ENCODE measurements around the gene NFKB2.
A peak's percentile ranks its signal among the peaks of the same experiment; 100 is the strongest.

The NFKB2 gene

DNA sequence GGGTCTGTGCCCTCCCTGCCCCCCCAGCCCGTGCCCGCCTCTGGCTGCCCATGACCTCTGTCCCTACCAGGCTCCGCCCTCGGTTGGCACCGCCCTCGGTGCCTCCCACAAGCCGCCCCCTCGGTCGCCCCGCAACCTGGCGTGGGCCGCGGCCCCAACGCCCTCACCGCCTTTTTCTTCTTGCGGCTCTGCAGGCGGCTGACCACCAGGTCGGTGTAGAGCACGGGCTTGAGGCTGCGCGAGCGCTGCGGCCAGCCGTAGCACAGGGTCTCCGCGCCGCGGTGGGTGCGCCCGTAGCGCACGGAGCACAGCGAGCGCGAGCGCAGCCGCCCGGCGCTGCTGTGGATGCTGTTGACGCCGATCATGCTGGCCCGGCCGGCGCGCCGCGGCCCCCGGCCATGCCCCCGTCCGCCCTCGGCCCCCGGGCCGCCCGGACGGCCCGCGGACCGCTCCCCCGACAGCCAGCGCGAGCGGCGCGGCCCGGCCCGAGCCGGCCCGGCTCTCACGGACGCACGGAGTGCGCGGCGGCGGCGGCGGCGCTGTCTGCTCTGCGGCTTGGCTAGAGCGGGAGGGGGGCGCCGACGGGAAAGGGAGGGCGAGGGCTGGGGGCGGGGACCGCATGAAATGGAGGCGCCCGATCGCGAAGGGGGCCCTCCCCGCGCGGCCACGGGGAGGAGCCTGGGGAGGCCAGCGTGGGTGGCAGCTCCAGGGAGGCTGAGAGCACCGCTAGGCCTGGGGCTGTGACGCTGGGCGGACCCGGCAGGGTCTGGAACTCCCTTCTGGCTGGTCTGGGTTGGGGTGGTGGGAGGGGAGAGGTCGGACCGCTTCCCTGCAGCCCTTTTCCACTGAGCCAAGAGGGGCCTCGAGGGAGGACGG, 13.5 kb downstream of the NFKB2 start:
- DNase-seq (ENCODE audit: low read depth), result no peak

DNA sequence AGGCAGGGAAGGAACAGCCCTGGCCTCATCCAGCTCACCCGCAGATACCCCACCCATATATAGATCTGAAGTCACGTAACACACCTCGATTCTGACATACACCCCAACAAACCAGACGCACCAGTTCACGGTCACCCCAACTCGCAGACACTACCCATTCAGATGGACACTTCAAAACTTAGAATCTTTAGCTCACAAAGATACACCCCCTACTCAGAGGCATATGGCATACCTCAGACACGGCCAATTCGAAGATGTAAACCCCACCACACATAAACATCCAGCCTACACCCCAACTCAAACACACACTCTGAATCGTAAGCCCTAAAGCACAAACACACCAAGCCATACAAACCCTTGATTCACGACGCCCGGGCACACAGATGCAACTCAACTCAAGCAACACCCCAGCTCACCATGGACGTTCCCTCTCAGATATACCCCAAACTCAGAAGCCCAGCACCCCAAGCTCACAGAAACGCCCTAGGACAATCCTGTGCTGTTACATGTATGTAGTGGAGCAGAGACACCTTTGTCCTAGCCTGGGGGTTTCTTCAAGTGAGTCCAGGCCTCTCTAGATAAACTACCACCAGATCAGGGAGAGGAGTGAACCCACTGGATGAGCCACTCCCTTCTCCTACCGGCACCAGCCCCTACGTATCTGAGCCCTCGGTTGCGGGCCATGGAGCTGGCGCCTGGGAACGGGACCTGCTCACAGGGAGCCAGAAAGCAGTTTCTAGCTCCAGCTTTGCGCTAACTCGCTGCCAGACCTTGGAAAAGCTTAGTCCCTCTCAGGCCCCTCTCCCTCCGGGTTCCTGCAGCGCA, 14.3 kb downstream of the NFKB2 start:
- no peak for DNase-seq (ENCODE audit: low read depth)

DNA sequence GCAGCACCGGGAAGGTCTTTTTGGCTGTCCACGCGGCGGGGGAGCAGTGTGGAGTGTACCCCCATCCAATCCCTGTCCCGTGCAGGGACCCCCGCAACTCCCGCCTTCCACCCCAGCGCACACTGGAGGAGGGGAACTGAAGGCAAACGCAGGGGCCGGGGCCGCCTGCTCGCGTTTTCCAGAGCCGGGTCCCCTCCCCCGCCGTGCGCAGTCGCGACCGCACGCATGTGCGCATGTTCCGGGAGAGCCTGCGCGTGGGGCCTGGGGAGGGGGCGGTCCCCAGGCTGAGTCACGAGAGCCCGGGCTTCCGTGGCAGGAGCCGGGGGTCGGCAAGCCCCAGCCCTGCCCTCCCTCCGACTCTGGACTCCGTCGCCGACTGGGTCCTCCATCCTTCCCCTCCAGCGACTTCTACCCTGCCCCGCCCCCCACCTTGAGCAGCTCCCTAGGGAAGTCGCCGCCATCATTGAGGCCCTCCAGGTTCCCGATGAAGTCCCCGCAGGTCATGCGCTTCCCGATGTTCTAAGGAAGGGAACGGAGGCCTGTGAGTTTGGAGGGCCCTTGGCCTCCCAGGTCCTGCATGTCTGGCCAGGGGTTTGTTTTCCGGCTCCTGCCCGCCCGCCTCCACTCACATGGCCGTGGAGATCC, 15.0 kb downstream of the NFKB2 start:
- no peak for DNase-seq (ENCODE audit: low read depth)

DNA sequence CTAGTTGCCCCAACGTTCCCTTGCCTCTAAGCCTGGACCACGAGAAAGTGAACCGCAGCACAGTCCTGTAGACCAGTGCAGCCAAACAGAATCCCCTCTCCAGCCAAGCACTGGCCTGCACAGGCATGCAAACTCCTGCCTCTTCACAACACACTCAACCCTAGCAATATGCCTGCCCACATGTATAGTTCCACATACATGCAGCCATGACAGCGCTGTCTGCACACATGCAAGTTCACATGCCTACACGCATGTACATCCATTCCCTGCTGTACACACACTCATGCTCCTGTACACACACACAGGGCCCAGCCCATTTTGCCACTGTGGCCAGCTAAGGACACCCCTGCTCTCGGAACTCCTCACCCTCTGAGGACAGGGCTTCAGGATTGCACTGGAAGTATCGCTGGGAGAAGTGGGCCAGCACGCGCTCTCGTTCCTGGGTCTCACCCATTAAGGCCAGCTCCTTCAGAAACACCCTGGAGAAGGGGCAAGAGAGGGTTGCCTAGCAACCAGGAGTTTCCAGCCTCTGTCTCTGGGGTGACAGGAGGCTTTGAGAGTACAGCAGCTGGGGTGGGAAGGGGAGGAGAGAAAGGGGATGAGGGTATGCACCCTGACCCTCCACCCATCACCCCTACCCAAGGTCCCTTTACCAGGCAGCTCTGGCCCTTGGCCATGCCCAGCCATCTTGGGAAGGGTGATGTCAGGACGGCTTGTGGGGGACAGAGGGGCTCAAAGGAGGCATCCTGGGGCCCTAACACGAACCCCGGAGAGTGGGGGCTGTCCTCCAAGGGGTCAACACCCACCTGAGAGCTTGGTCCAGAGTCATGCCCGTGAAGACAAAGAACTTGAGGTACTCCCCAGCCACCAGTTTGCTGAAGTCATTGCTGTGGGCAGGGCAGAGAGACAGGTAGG, 16.1 kb downstream of the NFKB2 start:
- no peak for DNase-seq (ENCODE audit: low read depth)

DNA sequence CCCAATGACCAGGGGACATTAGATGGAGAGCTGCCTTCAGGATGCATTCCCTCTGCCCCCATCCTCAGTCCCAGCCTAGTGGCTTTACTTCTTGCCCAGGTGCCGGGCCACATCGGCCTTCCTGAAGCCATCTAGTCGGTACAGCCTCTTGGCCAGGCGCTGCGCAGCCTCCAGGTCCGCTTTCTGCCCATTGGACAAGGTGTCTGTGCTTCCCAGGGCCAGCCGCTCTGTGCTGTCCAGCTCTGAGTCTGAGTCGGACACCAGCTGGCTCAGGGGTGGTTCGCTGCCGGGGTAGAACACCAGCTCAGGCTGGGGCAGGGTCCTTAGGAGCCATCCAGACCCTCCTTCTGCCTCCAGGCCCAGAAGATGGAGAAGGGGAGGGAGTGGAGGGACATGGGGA, 16.8 kb downstream of the NFKB2 start:
- DNase-seq (ENCODE audit: low read depth), result no peak

DNA sequence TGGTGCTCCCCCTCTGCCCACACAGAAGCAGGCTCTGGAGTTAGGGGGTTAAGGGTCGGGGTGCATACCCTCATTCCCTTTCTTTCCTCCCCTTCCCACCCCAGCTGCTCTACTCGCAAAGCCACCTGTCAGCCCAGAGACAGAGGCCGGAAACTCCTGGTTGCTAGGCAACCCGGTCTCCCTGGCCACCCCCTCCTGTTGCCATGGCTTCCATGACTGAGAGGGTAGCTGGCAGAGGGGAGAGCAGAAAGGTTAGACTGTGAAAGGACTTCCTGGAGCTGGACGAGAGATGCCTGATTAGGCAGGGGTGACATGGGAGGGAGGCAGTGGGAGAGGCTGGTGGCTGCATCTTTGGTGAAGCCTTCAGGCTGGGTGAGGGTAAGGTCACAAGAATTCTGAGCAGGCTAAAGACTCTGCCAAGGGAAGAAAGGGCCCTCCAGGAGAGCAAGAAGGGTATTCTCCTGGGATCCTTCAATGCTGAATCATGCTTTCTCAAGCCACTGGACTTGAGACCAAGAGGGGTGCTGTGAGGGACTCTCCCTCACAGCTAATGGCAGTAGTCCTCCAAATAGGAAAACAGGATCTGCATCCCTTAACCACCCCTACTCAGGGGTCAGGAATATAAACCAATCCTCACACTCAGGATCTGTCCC, 17.7 kb downstream of the NFKB2 start:
- DNase-seq (ENCODE audit: low read depth), result no peak

DNA sequence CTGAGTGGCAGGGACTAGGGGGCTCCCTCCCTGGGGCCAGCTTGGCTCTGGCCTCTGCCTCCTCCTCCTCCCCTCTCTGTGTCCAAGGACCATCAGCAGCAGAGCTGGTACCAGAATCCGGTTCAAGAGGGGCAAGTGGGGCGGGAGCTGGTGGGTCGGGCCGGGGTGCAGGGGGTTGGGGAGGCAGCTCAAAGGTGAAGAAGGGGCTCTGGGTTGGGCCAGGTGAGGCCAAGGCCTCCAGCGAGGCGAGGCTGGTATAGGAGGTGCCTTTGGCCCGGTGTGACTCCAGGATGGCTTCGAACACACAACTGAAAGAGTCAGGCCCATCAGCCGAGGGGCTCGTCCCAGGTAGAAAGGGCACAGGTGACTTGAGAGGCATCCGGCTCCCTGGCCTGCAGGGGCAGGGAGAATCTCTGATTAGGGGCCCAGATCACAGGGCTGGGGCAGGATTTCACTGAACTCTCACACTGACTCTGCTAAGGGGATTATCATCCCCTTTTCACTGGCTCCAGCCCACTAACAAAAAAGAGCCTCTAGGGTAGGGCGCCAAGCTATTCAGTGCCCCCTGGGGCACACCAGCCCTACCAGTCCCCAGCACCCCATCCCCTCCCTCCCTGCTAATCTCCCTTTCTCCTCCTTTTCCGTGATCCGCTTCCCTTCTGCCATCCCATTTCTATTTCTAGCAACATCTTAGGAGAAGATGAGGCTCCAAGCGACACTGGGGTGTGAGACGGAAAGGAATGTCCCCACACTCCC, 18.5 kb downstream of the NFKB2 start:
- no peak for DNase-seq (ENCODE audit: low read depth)

DNA sequence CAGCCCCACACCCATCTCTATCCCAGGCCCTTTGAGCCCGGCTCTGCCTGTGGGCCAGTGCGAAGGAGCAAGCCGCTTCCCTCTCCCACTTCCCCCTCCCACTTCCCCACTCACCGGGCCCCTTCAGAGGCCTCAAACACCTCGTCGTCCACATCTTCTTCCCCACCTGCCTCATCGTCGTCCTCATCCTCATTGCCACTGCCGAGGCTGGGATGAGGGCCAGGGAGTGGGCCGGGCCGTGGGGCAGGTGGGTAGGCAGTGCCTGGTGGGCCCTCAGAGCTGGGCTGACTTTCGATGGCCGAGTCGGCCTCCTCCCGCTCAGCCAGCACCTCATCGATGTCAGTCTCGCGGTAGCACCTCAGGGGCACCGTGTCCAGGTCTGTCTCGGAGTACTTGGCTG, 19.2 kb downstream of the NFKB2 start:
- no peak for DNase-seq (ENCODE audit: low read depth)

DNA sequence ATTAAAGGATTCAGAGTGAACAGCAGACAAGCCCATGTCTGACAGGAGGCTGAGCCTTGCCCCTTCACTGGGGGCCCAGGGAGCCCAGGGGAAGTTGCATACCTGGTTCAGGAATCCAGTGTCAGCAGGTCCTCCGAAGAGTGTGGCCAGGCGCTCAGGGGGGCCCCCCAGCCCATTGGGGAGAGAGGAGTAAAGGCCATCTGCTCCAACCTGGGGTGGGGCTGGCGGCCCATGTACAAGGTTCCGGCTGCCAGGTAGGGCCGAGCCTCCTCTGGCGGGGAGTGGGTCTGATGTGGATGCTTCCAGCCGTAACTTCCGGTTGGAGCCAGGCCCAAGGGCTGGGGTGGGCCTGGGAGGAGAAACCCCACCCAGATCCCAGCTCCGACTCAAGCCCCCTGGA, 20.8 kb downstream of the NFKB2 start:
- no peak for DNase-seq (ENCODE audit: low read depth)

DNA sequence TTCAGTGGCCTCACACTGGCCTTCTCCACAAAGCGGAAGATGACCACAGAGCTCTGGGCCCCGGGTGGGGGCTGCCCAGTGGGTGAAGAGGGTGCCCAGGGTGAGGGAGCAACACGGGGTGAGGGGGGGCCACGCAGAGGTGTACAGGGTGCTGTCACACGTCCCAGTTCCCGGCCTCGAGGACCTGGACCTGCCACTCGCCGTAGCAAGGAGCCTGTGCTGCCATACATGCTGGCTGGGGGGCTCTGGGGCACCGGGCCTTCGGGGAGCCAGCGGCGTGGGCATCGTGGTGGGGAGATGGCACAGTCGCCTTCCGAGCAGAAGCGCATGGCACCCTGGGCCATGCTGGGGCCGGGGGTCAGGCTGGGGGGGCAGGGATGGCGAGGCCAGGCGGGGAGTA, 21.2 kb downstream of the NFKB2 start:
- DNase-seq (ENCODE audit: low read depth), result no peak

DNA sequence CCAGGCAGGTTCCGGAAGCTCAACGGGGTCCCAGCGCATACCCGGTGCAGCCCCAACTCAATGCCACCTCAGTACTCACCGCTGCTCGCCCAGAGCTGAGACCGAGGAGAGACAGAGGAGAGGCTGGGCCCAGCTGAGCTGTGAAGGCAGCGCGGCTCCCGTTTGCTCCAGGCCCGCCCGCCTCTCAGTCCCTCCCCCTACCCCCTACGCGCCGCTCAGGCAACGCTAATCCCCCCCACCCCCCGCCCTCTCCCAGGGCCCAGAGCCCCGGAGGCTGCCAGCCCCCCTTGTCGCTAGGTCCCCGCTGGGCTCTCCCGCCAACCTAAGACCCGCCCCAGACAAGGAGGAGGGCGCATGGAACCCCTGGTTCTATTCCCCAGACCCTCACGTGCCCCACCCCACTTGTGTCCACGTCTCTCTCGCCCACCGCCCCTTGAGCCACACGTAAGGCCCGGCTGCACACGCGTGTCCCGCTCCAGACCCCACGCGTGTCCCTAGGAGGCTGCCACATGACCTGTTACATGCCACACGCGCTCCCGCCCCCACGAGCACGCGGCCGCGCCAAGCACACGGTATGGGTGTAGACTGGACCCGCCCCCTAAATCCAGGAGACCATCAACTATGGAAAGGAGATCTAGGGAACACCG, 23.2 kb downstream of the NFKB2 start, which contains the start of gene PSD:
TSS of gene PSD (minus strand) at position 164 of the 647 bp plus-strand sequence. CDS start 1,747 bp downstream, outside the sequence.
- no peak for DNase-seq (ENCODE audit: low read depth)

DNA sequence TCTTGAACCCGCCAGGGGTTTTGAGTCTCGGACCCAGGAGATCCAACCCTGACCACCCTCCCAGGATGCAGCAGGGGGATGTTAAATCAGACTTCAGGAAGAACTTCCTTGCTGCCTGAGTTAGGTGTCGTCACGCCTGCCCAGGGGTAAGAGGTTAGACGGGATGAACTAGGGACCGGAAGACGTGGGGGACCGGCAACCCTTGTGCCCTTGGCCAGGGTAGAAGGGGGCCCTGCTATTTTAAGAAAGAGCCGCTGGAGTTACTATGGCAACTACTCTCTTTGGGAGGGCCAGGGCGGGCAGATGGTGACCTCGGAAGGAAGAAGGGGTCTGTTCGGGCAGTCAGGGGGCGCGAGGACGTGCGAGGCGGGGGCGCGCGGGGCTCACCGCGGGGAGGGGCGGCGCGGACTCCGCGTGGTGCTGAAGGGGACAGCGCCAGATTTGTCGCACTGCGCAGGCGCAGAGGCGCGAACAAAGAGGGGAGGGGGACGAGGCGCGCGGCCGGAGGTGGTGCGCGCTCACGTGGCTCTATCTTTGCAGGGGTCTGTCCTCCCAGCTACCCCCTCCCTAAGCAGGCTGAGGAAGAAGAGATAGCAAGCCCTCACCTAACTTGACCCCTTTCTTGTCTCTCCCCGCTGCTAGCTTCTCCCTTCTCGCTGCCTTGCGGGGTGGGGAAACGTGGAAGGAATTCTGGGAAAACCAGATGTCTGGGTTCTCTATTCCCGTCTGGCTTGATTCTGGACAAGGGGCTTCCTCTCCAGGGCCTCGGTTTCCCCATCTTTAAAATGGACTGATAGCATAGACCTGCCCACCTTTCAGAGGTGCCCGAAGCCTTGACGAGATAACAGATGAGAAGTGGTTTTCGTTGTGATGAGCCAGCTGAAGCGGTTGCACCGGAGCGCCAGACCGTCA, 24.0 kb downstream of the NFKB2 start:
- DNase-seq (ENCODE audit: low read depth), result peak; percentile 52

DNA sequence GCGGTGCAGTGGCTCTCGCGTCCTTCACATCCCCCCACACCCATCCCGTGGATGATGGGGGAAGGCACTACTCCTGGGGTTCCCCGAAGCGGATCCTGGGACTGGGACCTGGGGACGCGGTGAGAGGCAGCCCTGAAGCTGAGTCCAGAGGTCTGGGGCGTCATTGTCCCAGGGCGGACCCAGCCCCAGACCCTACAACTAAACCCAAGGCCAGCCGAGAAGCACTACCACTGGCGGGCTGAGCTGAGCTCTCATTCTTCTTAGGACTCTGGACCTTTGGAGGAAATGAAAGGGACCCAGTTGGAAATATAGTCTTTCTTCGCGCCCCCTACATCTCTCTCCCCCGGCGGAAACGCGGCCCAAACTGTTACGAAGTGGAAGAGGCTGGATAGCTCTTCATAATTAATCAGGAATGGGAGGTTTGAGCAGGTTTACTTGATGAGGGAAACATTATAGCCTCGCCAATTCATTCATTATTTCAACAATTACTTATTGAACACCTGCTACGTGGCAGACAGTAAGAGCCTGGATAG, 24.7 kb downstream of the NFKB2 start:
- DNase-seq (ENCODE audit: low read depth), result no peak

DNA sequence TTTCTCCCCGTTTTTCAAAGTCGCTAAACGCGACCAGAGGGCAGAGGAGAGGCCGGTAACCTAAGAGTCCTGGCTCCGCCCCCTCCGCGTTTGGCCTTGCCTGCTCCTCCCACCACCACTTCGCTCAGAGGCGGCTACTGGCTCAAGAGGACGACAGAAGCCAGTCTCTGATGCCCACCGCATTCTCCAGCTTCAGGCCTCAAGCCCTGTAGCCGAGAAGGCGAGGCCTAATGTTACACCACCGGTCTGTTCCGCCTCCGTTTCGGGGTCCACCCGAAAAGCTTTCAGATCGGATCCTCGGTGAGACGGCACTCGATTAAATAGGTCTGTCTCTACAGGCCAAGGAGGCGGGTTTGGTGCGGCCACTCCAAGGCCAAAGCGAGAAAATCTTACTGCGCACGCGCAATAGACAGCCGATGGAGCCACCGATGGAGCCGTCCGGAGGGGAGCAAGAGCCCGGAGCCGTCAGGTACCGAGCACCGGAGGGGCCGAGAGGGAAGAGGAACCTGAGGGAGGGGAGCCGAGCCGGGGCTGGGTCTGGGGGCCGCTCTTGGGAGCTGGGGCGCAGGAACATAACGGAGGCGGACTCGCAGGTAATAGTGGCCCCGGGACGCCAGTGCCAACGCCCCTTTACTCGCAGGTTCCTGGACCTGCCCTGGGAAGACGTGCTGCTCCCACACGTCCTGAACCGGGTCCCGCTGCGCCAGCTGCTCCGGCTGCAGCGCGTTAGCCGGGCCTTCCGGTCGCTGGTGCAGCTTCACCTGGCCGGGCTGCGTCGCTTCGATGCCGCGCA, 25.4 kb downstream of the NFKB2 start, which contains the start of gene FBXL15:
TSS of gene FBXL15 (plus strand) at position 123 of the 793 bp plus-strand sequence. CDS start at position 417, 294 bp downstream.
- peak; percentile 95 for DNase-seq (ENCODE audit: low read depth)

DNA sequence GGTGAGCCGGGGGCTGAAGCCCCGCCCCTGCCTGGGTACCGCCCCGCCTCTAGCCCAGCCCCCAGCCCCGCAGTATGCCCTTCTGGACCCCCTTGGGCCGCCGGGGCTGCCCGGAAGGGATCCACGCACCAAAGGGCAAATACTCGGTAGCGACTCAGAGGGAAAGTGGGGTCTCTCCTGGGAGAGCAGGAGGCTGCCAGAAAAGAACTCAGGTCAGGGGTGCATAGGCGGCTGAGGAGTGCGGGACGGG, 25.9 kb downstream of the NFKB2 start:
- DNase-seq (ENCODE audit: low read depth), result no peak

DNA sequence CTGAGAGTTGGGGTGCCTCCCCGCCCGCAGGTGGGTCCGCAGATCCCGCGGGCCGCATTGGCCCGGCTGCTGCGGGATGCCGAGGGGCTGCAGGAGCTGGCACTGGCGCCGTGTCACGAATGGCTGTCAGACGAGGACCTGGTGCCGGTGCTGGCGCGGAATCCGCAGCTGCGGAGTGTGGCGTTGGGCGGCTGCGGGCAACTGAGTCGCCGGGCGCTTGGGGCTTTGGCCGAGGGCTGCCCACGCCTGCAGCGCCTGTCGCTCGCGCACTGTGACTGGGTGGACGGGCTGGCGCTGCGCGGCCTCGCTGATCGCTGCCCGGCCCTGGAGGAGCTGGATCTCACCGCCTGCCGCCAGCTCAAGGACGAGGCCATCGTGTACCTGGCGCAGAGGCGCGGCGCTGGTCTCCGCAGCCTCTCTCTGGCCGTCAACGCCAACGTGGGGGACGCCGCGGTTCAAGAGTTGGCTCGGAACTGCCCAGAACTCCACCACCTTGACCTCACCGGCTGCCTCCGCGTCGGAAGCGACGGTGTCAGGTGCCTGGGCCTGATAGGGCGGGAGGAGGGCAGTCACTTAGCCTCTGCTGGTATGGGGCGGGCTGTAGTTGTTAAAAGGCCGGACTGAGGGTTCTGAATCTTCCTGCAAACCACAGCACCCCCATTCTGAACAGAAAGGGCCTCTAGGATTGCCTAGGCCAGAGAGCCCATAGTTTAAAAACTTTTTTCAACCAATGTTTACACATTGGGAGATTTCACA, 26.4 kb downstream of the NFKB2 start:
- no peak for DNase-seq (ENCODE audit: low read depth)

DNA sequence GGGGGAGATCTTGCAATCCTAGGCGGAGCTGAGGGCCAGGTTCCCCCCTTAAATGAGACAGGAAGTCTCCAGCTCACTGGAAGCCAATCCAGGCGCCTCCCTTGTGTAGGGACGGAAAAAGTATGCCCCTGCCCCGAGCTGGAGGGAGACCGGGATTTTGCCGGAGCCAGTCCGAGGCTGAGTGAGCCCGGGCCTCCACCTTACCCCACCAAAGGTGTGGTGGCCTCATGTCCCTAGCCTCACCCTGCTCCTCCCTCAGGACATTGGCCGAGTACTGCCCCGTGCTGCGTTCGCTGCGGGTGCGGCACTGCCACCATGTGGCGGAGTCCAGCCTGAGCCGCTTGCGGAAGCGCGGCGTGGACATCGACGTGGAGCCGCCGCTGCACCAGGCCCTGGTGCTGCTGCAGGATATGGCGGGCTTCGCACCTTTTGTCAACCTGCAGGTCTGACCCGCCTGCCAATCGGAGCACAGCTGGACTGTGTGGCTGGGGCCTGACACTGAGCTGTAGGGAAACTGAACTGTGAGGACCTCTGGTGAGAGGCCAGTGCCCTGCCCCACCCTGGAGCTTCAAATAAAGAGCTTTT, 27.1 kb downstream of the NFKB2 start:
- no peak for DNase-seq (ENCODE audit: low read depth)
